Measurements from ENCODE around the gene UQCRFS1. TPM values are rescaled to one million over a fixed set of nuclear protein-coding genes. Genes with fewer than 3 reads are reported as not detected.

Gene UQCRFS1
- total RNA-seq, 1 experiment from 2014 or later = 43.4 TPM

DNA sequence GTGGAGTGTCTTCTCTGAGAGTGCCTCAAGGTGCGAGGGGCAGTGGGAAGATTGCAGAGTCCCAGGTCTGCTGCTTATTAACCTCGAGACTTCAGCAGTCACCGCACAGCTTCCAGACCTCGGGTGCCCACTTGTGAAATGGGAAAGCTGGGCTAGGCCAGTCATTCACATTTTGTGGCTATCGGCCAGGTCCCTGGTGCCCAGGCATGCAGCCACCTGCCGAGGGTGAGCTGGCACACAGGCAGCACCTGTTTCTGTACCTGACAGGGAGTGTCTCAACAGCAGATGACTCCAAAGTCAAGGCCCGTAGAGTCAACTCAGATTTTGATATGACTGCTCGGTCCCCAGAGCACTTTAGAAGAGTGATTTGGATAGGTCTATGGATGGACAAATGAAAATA is 21.9 kb downstream of the UQCRFS1 start:
- intact Hi-C loops (cut with micrococcal nuclease; ENCODE audit: unreplicated experiment) = no loop called here
- no peaks in the 10 kb centered on the region for H3K36me3 Mint-ChIP-seq (ENCODE audit: insufficient read depth, unreplicated experiment)
- H3K27me3 Mint-ChIP-seq (ENCODE audit: unreplicated experiment) = peaks cover 37% of the 10 kb centered on the region
- no TSS peak for BruUV-seq (replicated peaks)
- no peaks in the 10 kb centered on the region for H3K4me1 Mint-ChIP-seq (ENCODE audit: low read depth, unreplicated experiment)
- CTCF ChIA-PET = no interaction called here
- no peak overlapping the region for H3K27ac Mint-ChIP-seq (ENCODE audit: unreplicated experiment)
- no peaks in the 10 kb centered on the region for H3K9me3 Mint-ChIP-seq (ENCODE audit: low read depth, unreplicated experiment)
- DNase-seq = no peak
- no peak overlapping the region for H3K4me3 Mint-ChIP-seq (ENCODE audit: low read depth, unreplicated experiment)
- TF ChIP-seq CTCF (IDR thresholded peaks at IDR 0.05; ENCODE audit: unreplicated experiment) = no peak

GRCh38 chr19:29189033-29189360 is 24.0 kb downstream of the UQCRFS1 start:
- no peak for TF ChIP-seq CTCF (IDR thresholded peaks at IDR 0.05; ENCODE audit: unreplicated experiment)
- no peak overlapping the region for H3K27ac Mint-ChIP-seq (ENCODE audit: unreplicated experiment)
- intact Hi-C loops (cut with micrococcal nuclease; ENCODE audit: unreplicated experiment) = no loop called here
- H3K27me3 Mint-ChIP-seq (ENCODE audit: unreplicated experiment) = peaks cover 39% of the 10 kb centered on the region
- no TSS peak for BruUV-seq (replicated peaks)
- DNase-seq = no peak
- H3K4me1 Mint-ChIP-seq (ENCODE audit: low read depth, unreplicated experiment) = no peaks in the 10 kb centered on the region
- CTCF ChIA-PET = no interaction called here
- no peaks in the 10 kb centered on the region for H3K36me3 Mint-ChIP-seq (ENCODE audit: insufficient read depth, unreplicated experiment)
- no peak overlapping the region for H3K4me3 Mint-ChIP-seq (ENCODE audit: low read depth, unreplicated experiment)
- H3K9me3 Mint-ChIP-seq (ENCODE audit: low read depth, unreplicated experiment) = no peaks in the 10 kb centered on the region

DNA sequence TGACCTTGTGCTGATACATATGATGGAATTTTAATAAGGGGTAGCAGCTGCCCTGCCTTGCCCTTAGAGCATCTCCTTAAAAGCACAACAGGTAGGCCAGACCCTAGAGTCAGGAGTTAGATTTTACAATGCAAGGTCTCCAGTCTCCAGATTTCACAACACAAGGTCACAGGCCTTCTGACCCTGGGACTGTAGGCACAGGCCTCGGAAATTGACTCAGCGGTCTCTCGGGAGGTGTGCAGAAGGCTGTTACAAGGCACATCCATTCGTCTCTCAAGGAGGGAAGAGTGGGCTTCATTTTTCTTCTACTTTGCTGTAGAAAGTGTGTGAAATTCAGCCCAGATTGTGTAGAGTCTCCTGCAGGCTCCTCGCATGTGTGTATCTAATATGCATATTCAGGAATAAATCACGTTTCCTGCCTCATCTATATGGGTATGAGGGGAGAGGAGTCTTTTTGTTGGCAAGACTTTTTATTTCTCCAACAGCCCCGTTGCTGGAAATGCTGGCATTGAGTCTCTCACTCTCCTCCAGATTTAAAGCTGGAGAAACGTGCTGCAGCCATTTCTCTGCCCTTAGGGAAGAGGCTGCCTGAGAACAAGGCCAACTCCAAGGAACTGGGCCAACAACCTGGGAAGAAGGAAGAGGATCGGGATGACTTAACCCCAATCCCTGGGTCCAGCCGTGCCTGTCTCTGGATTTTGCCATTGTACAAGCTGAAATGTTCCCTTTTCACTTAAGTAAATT is 24.5 kb downstream of the UQCRFS1 start:
- no peak for DNase-seq
- CTCF ChIA-PET = no interaction called here
- no TSS peak for BruUV-seq (replicated peaks)
- Mint-ChIP-seq H3K27me3 (ENCODE audit: unreplicated experiment) (peaks cover 39% of the 10 kb centered on the region), H3K4me1 (ENCODE audit: low read depth, unreplicated experiment) (no peaks in the 10 kb centered on the region), H3K4me3 (ENCODE audit: low read depth, unreplicated experiment) (no peak overlapping the region), H3K9me3 (ENCODE audit: low read depth, unreplicated experiment) (no peaks in the 10 kb centered on the region), H3K36me3 (ENCODE audit: insufficient read depth, unreplicated experiment) (no peaks in the 10 kb centered on the region), H3K27ac (ENCODE audit: unreplicated experiment) (no peak overlapping the region)
- intact Hi-C loops (cut with micrococcal nuclease; ENCODE audit: unreplicated experiment) = no loop called here
- no peak for TF ChIP-seq CTCF (IDR thresholded peaks at IDR 0.05; ENCODE audit: unreplicated experiment)

- intact Hi-C loops (cut with micrococcal nuclease; ENCODE audit: unreplicated experiment) = no loop called here
- no peaks in the 10 kb centered on the region for H3K4me1 Mint-ChIP-seq (ENCODE audit: low read depth, unreplicated experiment)
- DNase-seq = no peak
- TF ChIP-seq CTCF (IDR thresholded peaks at IDR 0.05; ENCODE audit: unreplicated experiment) = no peak
- BruUV-seq (replicated peaks) = no TSS peak
- no peak overlapping the region for H3K27ac Mint-ChIP-seq (ENCODE audit: unreplicated experiment)
- no peak overlapping the region for H3K4me3 Mint-ChIP-seq (ENCODE audit: low read depth, unreplicated experiment)
- CTCF ChIA-PET = no interaction called here
- no peaks in the 10 kb centered on the region for H3K9me3 Mint-ChIP-seq (ENCODE audit: low read depth, unreplicated experiment)
- no peaks in the 10 kb centered on the region for H3K36me3 Mint-ChIP-seq (ENCODE audit: insufficient read depth, unreplicated experiment)
- peaks cover 39% of the 10 kb centered on the region for H3K27me3 Mint-ChIP-seq (ENCODE audit: unreplicated experiment)
Measured at GRCh38 chr19:29187676-29188075, 25.3 kb downstream of the UQCRFS1 start.
